Testis (tissue), 2 donors: ENCODE measurements around the gene ZNF665.

ENCODE experiments used
- POLR2A ChIP-seq: fragments of 450-650 bp; IDR thresholded peaks from one replicate; pipeline ENCODE4 v1.6.1; 2017; ENCODE audit warnings: antibody characterized with exemption, mild to moderate bottlenecking, moderate library complexity
- TF ChIP-seq, protein P1 (sequence below), 3 experiments: fragments of 450-650 bp in 2 of 3; fragments of 200-600 bp in 1 of 3; sonication (generic) in 1 of 3; IDR thresholded peaks; one replicate each; pipeline ENCODE4 v1.5.1; 2016 to 2019; ENCODE audit warnings: antibody characterized with exemption in 3 of 3, mild to moderate bottlenecking in 2 of 3, moderate library complexity in 1 of 3

DNA sequence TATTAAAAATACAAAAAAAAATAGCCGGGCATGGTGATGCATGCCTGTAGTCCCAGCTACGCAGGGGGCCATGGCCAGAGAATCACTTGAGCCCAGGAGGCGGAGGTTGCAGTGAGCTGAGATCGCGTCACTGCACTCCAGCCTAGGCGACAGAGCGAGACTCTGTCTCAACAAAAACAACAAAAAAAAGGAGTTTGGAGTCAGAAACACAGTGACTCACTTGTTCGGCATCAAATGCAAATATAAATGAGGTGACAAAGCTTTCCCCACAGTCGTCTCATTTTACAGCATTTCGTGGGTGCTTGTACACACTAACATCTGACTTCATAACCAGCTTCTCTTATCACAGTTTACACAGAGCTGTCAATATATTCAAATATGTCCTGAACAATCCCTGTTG, 11.0 kb downstream of the ZNF665 start:
- TF ChIP-seq, protein P1, sequence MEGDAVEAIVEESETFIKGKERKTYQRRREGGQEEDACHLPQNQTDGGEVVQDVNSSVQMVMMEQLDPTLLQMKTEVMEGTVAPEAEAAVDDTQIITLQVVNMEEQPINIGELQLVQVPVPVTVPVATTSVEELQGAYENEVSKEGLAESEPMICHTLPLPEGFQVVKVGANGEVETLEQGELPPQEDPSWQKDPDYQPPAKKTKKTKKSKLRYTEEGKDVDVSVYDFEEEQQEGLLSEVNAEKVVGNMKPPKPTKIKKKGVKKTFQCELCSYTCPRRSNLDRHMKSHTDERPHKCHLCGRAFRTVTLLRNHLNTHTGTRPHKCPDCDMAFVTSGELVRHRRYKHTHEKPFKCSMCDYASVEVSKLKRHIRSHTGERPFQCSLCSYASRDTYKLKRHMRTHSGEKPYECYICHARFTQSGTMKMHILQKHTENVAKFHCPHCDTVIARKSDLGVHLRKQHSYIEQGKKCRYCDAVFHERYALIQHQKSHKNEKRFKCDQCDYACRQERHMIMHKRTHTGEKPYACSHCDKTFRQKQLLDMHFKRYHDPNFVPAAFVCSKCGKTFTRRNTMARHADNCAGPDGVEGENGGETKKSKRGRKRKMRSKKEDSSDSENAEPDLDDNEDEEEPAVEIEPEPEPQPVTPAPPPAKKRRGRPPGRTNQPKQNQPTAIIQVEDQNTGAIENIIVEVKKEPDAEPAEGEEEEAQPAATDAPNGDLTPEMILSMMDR (IDR thresholded peaks at IDR 0.05): no peak
- no peak for TF ChIP-seq POLR2A
